ENCODE measurements around the gene C10orf53.

C10orf53 gene

DNA sequence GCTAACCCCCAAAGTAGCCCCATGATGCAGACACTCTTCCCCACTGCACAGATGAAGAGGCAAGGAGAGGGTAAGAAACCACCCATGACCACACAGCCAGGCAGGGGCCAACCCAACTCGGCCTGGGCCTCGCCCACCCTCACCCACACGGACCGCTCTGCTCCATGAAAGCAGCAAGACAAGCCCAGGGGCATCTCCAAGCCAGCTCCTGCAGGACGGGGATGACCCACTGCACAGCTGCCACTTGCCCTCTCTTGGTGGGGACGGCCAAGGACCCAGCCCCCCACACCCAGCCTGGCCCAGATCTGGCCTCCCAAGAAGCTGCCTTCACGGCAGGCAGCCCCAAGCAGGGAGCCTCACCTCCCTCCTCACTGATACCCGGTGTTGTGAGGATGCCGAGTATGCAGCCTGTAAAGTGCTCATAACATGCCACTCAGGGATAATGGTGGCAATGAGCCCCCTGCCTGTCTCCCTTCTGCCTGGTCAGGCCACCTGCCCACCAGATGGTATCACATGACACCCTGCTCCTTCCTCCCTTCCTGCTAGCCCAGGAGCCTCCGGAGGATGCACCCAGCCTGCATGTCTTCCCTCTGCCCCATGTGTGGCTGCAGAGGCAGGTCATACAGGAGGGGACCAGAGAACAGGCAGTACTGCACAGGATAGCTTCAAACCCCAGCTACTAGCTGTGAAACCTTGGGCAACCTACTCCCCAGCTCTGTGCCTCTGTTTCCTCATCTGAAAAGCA, 59.3 kb downstream of the C10orf53 start:
- DNase-seq: peak in 1 of 3 experiments; percentile 14

- no peak for DNase-seq
Measured at GRCh38 chr10:49739426-49739825, 60.0 kb downstream of the C10orf53 start.

GRCh38 chr10:49740346-49741107, 61.1 kb downstream of the C10orf53 start:
- DNase-seq: no peak

GRCh38 chr10:49741108-49741995, 61.9 kb downstream of the C10orf53 start:
- no peak for DNase-seq

DNA sequence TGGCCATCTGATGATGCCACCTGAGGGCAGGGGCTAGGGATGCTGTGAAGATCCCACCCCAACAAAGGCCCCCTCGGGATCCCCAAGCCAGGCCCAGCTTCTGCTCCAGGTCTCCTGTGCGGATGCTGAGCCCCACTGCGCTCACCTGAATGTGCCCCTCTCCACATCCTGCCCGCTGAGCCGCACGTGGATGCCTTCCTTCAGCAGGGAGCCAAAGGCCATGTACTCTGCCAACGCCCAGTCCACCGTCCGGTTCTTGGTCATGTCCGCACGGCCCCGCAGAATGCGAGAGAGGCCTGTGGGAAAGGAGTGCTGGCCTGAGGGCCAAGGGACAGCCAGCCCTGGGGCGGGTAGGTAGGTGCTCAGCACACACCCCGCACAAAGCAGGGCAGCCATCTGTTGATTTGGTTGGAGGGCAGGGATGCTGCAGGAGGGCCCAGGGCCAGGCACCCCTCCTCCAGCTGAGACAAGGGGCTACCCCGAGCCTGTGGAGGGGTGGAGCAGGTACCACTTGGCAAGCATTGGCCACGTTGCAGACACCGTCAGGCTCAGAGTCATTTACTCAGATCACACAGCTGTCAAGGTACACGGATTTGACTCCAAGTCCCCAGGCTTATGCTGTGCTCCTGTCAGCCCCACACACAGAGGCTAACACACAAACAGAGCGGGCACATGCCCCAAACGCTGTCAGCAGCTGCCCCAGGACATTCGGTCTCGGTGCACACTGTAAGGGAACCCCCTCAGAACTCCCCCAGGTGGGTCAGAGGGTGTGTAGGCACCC, 63.4 kb downstream of the C10orf53 start:
- DNase-seq: no peak

GRCh38 chr10:49743464-49744075, 64.1 kb downstream of the C10orf53 start:
- no peak for DNase-seq

- DNase-seq: no peak
Measured at GRCh38 chr10:49744091-49744685, 64.7 kb downstream of the C10orf53 start.

GRCh38 chr10:49744924-49745605, 65.6 kb downstream of the C10orf53 start:
- DNase-seq: no peak

DNA sequence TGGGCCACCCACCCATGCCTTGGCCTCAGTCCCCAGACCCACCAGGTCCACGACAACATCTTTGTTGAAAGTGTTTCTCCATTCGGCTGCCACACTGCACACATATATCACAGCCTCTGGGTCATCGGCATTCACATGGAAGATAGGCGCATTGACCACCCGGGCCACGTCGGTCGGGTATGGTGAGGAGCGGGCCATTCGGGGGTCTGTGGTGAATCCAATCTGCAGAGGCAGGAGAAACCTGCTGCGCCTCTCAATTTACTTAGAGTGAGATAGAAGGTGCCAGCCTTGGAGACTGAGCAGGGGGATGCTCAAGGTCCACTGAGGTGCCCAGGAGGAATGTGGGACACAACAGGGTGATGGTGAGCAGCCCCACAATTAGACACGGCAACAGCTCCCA, 66.3 kb downstream of the C10orf53 start:
- no peak for DNase-seq

DNA sequence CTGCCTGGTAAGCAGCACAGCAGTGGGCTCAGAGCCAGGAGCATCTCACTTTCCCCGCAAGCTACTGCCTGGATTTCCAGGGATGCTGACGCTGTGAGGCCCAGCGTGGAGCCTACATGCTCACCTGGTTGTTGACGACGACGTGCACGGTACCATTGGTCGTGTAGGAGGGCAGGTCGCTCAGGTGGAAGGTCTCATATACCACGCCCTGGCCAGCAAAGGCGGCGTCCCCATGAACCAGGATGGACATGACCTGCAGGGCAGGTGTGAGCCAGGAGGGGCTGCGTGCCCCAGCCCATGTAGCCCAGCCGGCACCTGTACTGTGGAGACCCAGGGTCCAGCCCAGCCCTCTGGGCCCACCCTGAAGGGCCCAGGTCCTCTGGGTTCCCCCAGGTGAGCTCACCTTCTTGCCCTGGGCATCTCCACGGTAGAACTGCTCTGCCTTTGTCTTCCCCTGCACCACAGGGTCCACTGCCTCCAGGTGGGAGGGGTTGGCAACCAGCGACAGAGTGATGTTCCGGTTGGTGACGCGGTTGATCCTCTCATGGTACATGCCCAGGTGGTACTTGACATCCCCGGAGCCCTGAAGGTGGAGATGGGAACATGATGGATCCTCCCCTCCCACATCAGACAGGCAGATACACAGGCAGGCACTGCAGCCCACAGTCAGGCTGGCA, 67.3 kb downstream of the C10orf53 start:
- no peak for DNase-seq
